Lower leg skin (tissue), 4 donors: ENCODE measurements around the gene KCNE5. TPM values are rescaled to one million over a fixed set of nuclear protein-coding genes. Genes with fewer than 3 reads are reported as not detected.

Experiments used
- DNase-seq, 2 donors: peaks; one replicate each; pipeline ENCODE4 v3.0.0-alpha.2; 2019; ENCODE audit warnings: low spot score in 2 of 2
- H3K4me3 ChIP-seq: fragments of 200-600 bp; sonication (generic); 2 replicates; pipeline ENCODE4 v1.5.1; 2017; ENCODE audit warnings: mild to moderate bottlenecking, low read depth; ENCODE audit not compliant: poor library complexity, severe bottlenecking
- CTCF ChIP-seq, 3 donors: fragments of 450-650 bp; IDR thresholded peaks; one replicate each; pipeline ENCODE4 v1.5.1; 2016; ENCODE audit warnings: antibody characterized with exemption in 3 of 3, mild to moderate bottlenecking in 3 of 3, moderate library complexity in 2 of 3
- POLR2A ChIP-seq, 2 donors: fragments of 450-650 bp; IDR thresholded peaks; one replicate each; pipeline ENCODE4 v1.6.1; 2016 to 2017; ENCODE audit warnings: antibody characterized with exemption in 2 of 2, mild to moderate bottlenecking in 1 of 2, moderate library complexity in 1 of 2
- WGBS, 2 donors: methylation state at CpG; one replicate each; pipeline ENCODE4 v1.1.5; 2018; 5-methylcytosine and 5-hydroxymethylcytosine counted together
- intact Hi-C: fragments of 100-400 bp; cut with DNase I; formaldehyde crosslinking; loops from one replicate; pipeline ENCODE4 v1.15.0; 2023; ENCODE audit warnings: low total_unique reads
- total RNA-seq, 4 donors: library from RNA; depleted of rRNA; stranded (reverse); fragments of >200 nt; gene quantifications; one replicate each; pipeline ENCODE4 v1.1.0, GENCODE V29; 2016

Gene KCNE5
- total RNA-seq, 4 donors from 2014 or later, result 0.32 to 0.36 TPM; not detected in 2

GRCh38 chrX:109619771-109620170, 5.2 kb downstream of the KCNE5 start:
- intact Hi-C loops, result loop anchor here (10.0 kb wide), 1 partner anchor 135 kb away; the partner anchor contains the start of gene GUCY2F
- no peak for DNase-seq
- WGBS, 2 donors, result 63 to 84% methylated on average over 3 of the region's 3 CpGs
- no peak overlapping the region for H3K4me3 ChIP-seq
- no peak for TF ChIP-seq POLR2A (IDR thresholded peaks at IDR 0.05)
- TF ChIP-seq CTCF (IDR thresholded peaks at IDR 0.05), result no peak

- TF ChIP-seq POLR2A (IDR thresholded peaks at IDR 0.05) (no peak), CTCF (IDR thresholded peaks at IDR 0.05) (no peak)
- no peak overlapping the region for H3K4me3 ChIP-seq
- no peak for DNase-seq
- WGBS, 2 donors, result 59 to 68% methylated on average over 6 of the region's 6 CpGs
- intact Hi-C loops, result no loop called here
Measured at GRCh38 chrX:109614951-109615350, 10.0 kb downstream of the KCNE5 start.

GRCh38 chrX:109601486-109601885, 23.5 kb downstream of the KCNE5 start:
- no peak overlapping the region for H3K4me3 ChIP-seq
- 46 to 52% methylated on average over 5 of the region's 5 CpGs for WGBS, 2 donors
- intact Hi-C loops, result no loop called here
- DNase-seq, result no peak
- TF ChIP-seq CTCF (IDR thresholded peaks at IDR 0.05), result no peak
- no peak for TF ChIP-seq POLR2A (IDR thresholded peaks at IDR 0.05)

- DNase-seq, result no peak
Measured at GRCh38 chrX:109600237-109600651, 24.7 kb downstream of the KCNE5 start.

GRCh38 chrX:109596015-109596414, 29.0 kb downstream of the KCNE5 start:
- DNase-seq, result no peak
- intact Hi-C loops, result no loop called here
- TF ChIP-seq POLR2A (IDR thresholded peaks at IDR 0.05) (no peak), CTCF (IDR thresholded peaks at IDR 0.05) (no peak)
- 70 to 91% methylated on average over 3 of the region's 3 CpGs for WGBS, 2 donors
- H3K4me3 ChIP-seq, result no peak overlapping the region

More at GRCh38 chrX:109600237-109600651, 24.7 kb downstream of the KCNE5 start:
- TF ChIP-seq CTCF (IDR thresholded peaks at IDR 0.05), result no peak
- no peak for TF ChIP-seq POLR2A (IDR thresholded peaks at IDR 0.05)
- H3K4me3 ChIP-seq, result no peak overlapping the region
- intact Hi-C loops, result no loop called here
- 12 to 40% methylated on average over 16 of the region's 16 CpGs for WGBS, 2 donors

GRCh38 chrX:109590176-109590575, 34.8 kb downstream of the KCNE5 start:
- WGBS, 2 donors, result 45 to 55% methylated on average over 4 of the region's 4 CpGs
- DNase-seq, result no peak
- intact Hi-C loops, result no loop called here
- no peak overlapping the region for H3K4me3 ChIP-seq
- TF ChIP-seq CTCF (IDR thresholded peaks at IDR 0.05) (no peak), POLR2A (IDR thresholded peaks at IDR 0.05) (no peak)
